Measurements from ENCODE around the gene OCA2.

DNA sequence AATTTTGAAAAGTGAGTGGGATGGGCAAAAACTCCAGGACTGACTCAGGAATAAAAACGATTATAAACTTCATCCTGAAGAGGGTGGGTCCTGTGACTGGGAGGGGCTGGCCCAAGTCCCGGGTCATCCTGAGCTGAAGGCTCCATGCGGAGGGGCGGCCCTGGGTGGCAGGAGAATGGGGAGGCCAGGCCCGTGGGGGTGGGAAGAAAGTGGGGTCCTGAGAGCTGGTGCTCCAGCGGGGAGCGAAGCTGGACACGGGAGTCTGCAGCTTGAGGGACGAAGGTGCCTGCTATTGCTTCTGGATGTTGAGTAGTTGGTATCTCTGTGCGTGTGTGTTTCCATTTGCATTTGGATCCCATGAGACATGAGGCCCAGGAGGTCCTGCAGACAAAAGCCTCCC is 4.7 kb upstream of the OCA2 start:
- TF ChIP-seq, protein P1, sequence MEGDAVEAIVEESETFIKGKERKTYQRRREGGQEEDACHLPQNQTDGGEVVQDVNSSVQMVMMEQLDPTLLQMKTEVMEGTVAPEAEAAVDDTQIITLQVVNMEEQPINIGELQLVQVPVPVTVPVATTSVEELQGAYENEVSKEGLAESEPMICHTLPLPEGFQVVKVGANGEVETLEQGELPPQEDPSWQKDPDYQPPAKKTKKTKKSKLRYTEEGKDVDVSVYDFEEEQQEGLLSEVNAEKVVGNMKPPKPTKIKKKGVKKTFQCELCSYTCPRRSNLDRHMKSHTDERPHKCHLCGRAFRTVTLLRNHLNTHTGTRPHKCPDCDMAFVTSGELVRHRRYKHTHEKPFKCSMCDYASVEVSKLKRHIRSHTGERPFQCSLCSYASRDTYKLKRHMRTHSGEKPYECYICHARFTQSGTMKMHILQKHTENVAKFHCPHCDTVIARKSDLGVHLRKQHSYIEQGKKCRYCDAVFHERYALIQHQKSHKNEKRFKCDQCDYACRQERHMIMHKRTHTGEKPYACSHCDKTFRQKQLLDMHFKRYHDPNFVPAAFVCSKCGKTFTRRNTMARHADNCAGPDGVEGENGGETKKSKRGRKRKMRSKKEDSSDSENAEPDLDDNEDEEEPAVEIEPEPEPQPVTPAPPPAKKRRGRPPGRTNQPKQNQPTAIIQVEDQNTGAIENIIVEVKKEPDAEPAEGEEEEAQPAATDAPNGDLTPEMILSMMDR (IDR thresholded peaks at IDR 0.05), result no peak
- no peak for TF ChIP-seq POLR2A (IDR thresholded peaks at IDR 0.05)
